Astrocyte (in vitro differentiated cells and primary cell): ENCODE data around the gene AP5Z1. TPM values are rescaled to one million over a fixed set of nuclear protein-coding genes. Genes with fewer than 3 reads are reported as not detected.
"Not testable (repeated sequence)": the region's sequence is repeated elsewhere in the genome, so short reads cannot be mapped to it uniquely, and the experiment has no call there.

Experiments used
- DNase-seq: peaks from one replicate; pipeline ENCODE4 v3.0.0-alpha.2; 2010; ENCODE audit warnings: low read depth
- FAIRE-seq: peaks from 2 replicates; lab custom pipeline; 2011; peaks lifted over from hg19 to GRCh38; lab: Jason Lieb, UNC
- H2AFZ ChIP-seq: 2 replicates; pipeline ENCODE4 v1.6.0; 2012; ENCODE audit warnings: low read depth, low read length, inconsistent platforms
- H3K27ac ChIP-seq: 2 replicates; pipeline ENCODE4 v1.5.1; 2011; ENCODE audit warnings: low read depth, low read length, inconsistent platforms
- H3K27me3 ChIP-seq: 2 replicates; pipeline ENCODE4 v1.6.0; 2011; ENCODE audit warnings: low read length, inconsistent platforms; ENCODE audit not compliant: insufficient read depth
- H3K36me3 ChIP-seq: 2 replicates; pipeline ENCODE4 v1.5.1; 2011; ENCODE audit warnings: low read length, inconsistent platforms; ENCODE audit not compliant: insufficient read depth
- H3K4me1 ChIP-seq: 2 replicates; pipeline ENCODE4 v1.5.1; 2011; ENCODE audit warnings: low read length, inconsistent platforms; ENCODE audit not compliant: insufficient read depth
- H3K4me2 ChIP-seq: 2 replicates; pipeline ENCODE4 v1.6.0; 2012; ENCODE audit warnings: low read length, inconsistent platforms
- H3K4me3 ChIP-seq: 2 replicates; pipeline ENCODE4 v1.5.1; 2011; ENCODE audit warnings: low read depth, mild to moderate bottlenecking, low read length, inconsistent platforms; ENCODE audit not compliant: insufficient read depth
- H3K79me2 ChIP-seq: 2 replicates; pipeline ENCODE4 v1.6.0; 2012; ENCODE audit warnings: mild to moderate bottlenecking, low read length, inconsistent platforms; ENCODE audit not compliant: insufficient read depth
- H3K9ac ChIP-seq: 2 replicates; pipeline ENCODE4 v1.6.0; 2012; ENCODE audit warnings: mild to moderate bottlenecking, low read length, inconsistent platforms
- H3K9me3 ChIP-seq: 2 replicates; pipeline ENCODE4 v1.5.1; 2012; ENCODE audit warnings: low read depth, mild to moderate bottlenecking, low read length, inconsistent platforms; ENCODE audit not compliant: insufficient read depth
- H4K20me1 ChIP-seq: 2 replicates; pipeline ENCODE4 v1.6.0; 2012; ENCODE audit warnings: low read length, inconsistent platforms; ENCODE audit not compliant: insufficient read depth
- H3K27ac Mint-ChIP-seq: one replicate; pipeline ENCODE4 v1.8.0; 2021; ENCODE audit warnings: mild to moderate bottlenecking, mixed read lengths; ENCODE audit not compliant: unreplicated experiment
- H3K27me3 Mint-ChIP-seq: one replicate; pipeline ENCODE4 v1.8.0; 2021; ENCODE audit warnings: low read depth, mixed read lengths; ENCODE audit not compliant: unreplicated experiment
- H3K36me3 Mint-ChIP-seq: one replicate; pipeline ENCODE4 v1.8.0; 2021; ENCODE audit warnings: low read depth, mixed read lengths; ENCODE audit not compliant: unreplicated experiment
- H3K4me1 Mint-ChIP-seq: one replicate; pipeline ENCODE4 v1.8.0; 2021; ENCODE audit warnings: low read depth, mixed read lengths; ENCODE audit not compliant: unreplicated experiment
- H3K4me3 Mint-ChIP-seq: one replicate; pipeline ENCODE4 v1.8.0; 2021; ENCODE audit warnings: mild to moderate bottlenecking, moderate library complexity, mixed read lengths; ENCODE audit not compliant: unreplicated experiment
- H3K9me3 Mint-ChIP-seq: one replicate; pipeline ENCODE4 v1.8.0; 2021; ENCODE audit warnings: mild to moderate bottlenecking, mixed read lengths; ENCODE audit not compliant: unreplicated experiment
- CTCF ChIP-seq: IDR thresholded peaks from 2 replicates; pipeline ENCODE4 v1.5.1; 2011; ENCODE audit warnings: low read depth, mild to moderate bottlenecking, inconsistent platforms, low read length, moderate library complexity; ENCODE audit not compliant: insufficient read depth
- EZH2 ChIP-seq: IDR thresholded peaks from 2 replicates; pipeline ENCODE4 v1.6.1; 2012; ENCODE audit warnings: mild to moderate bottlenecking, low read length, inconsistent platforms; ENCODE audit not compliant: insufficient read depth
- total RNA-seq: library from RNA; stranded (reverse); gene quantifications from 2 replicates; pipeline ENCODE4 v1.2.1, GENCODE V29; 2021

AP5Z1 gene
- total RNA-seq, 1 donor from 2014 or later: 75.6 TPM

GRCh38 chr7:4792537-4793126, 17.2 kb downstream of the AP5Z1 start:
- Histone ChIP-seq H3K9me3 (no peaks in the 10 kb centered on the region), H3K4me3 (no peak overlapping the region), H3K4me2 (peak overlapping the region; percentile 70), H3K36me3 (no peaks in the 10 kb centered on the region), H3K4me1 (peaks cover 14% of the 10 kb centered on the region), H2AFZ (no peak overlapping the region), H3K9ac (no peak overlapping the region), H3K79me2 (no peaks in the 10 kb centered on the region), H3K27ac (no peak overlapping the region), H3K27me3 (no peaks in the 10 kb centered on the region), H4K20me1 (peaks cover 8% of the 10 kb centered on the region)
- H3K9me3 Mint-ChIP-seq: no peaks in the 10 kb centered on the region
- DNase-seq (no peak), FAIRE-seq (no peak)
- peaks cover 12% of the 10 kb centered on the region for H3K4me1 Mint-ChIP-seq
- no peak overlapping the region for H3K27ac Mint-ChIP-seq
- no peak overlapping the region for H3K4me3 Mint-ChIP-seq
- TF ChIP-seq CTCF (no peak), EZH2 (no peak)
- H3K36me3 Mint-ChIP-seq: peaks cover 19% of the 10 kb centered on the region
- no peaks in the 10 kb centered on the region for H3K27me3 Mint-ChIP-seq

DNA sequence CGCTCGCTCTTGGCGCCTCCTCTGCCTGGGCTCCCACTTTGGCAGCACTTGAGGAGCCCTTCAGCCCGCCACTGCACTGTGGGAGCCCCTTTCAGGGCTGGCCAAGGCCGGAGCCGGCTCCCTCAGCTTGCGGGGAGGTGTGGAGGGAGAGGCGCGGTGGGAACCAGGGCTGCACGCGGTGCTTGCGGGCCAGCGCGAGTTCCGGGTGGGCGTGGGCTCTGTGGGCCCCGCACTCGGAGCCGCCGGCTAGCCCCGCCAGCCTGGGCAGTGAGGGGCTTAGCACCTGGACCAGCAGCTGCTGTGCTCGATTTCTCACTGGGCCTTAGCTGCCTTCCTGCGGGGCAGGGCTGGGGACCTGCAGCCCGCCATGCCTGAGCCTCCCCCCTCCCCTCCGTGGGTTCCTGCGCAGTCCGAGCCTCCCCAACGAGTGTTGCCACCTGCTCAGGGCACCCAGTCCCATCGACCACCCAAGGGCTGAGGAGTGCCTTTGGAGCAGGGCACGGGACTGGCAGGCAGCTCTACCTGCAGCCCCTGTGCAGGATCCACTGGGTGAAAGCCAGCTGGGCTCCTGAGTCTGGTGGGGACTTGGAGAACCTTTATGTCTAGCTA, 18.1 kb downstream of the AP5Z1 start:
- H3K79me2 ChIP-seq, H3K36me3 ChIP-seq, H4K20me1 ChIP-seq, H3K9me3 Mint-ChIP-seq, H3K27ac Mint-ChIP-seq, H3K9me3 ChIP-seq, H3K27ac ChIP-seq, FAIRE-seq, H3K27me3 Mint-ChIP-seq, H3K27me3 ChIP-seq, H3K4me2 ChIP-seq, DNase-seq, H2AFZ ChIP-seq, H3K4me3 ChIP-seq, H3K9ac ChIP-seq, H3K4me3 Mint-ChIP-seq: not testable (repeated sequence)
- peaks cover 14% of the 10 kb centered on the region for H3K4me1 ChIP-seq
- Mint-ChIP-seq H3K36me3 (peaks cover 17% of the 10 kb centered on the region), H3K4me1 (peaks cover 12% of the 10 kb centered on the region)

GRCh38 chr7:4794171-4794570, 18.7 kb downstream of the AP5Z1 start:
- peaks cover 14% of the 10 kb centered on the region for H3K4me1 ChIP-seq
- Mint-ChIP-seq H3K36me3 (peaks cover 17% of the 10 kb centered on the region), H3K4me1 (peaks cover 12% of the 10 kb centered on the region), H3K27ac (peak overlapping the region; percentile 90)
- peak overlapping the region; percentile 73 for H3K4me2 ChIP-seq
- not testable (repeated sequence) for H3K27me3 Mint-ChIP-seq, H3K9me3 ChIP-seq, H3K27me3 ChIP-seq, DNase-seq, H3K9me3 Mint-ChIP-seq, FAIRE-seq, H3K4me3 Mint-ChIP-seq, H2AFZ ChIP-seq, H3K4me3 ChIP-seq, H3K36me3 ChIP-seq, H4K20me1 ChIP-seq, H3K79me2 ChIP-seq
- H3K27ac ChIP-seq: peak overlapping the region; percentile 50
- H3K9ac ChIP-seq: peak overlapping the region; percentile 21
